AG04450 (cell line): ENCODE results near the gene TEX14. TPM values are rescaled to one million over a fixed set of nuclear protein-coding genes. Genes with fewer than 3 reads are reported as not detected.

Experiments
- CTCF ChIA-PET: fragments of 300-600, 350-600 bp; formaldehyde crosslinking; extraction: SDS; loops from one replicate; lab custom pipeline; 2022; ENCODE audit warnings: antibody characterized with exemption, inconsistent platforms; lab: Charles Lee
- POLR2A ChIA-PET: fragments of 350-600 bp; formaldehyde crosslinking; extraction: SDS; loops from one replicate; lab custom pipeline; 2021; ENCODE audit warnings: antibody characterized with exemption, inconsistent platforms; lab: Yijun Ruan, JAX
- DNase-seq: peaks from one replicate; pipeline ENCODE4 v3.0.0-alpha.2; 2011; ENCODE audit warnings: low read depth, low spot score
- H3K27ac ChIP-seq: one replicate; pipeline ENCODE4 v1.5.1; 2012; ENCODE audit warnings: low read depth, low read length, control low read depth
- H3K27me3 ChIP-seq: one replicate; pipeline ENCODE4 v1.6.0; 2012; ENCODE audit warnings: low read length; ENCODE audit not compliant: control insufficient read depth, insufficient read depth
- H3K4me3 ChIP-seq: 2 replicates; pipeline ENCODE4 v1.5.1; 2011; ENCODE audit warnings: mild to moderate bottlenecking, low read depth, low read length, control low read depth
- H3K9me3 ChIP-seq: 2 replicates; pipeline ENCODE4 v1.5.1; 2012; ENCODE audit warnings: low read length; ENCODE audit not compliant: control insufficient read depth, insufficient read depth
- CTCF ChIP-seq: IDR thresholded peaks from 2 replicates; pipeline ENCODE4 v1.5.1; 2011; ENCODE audit warnings: low read depth, low read length, control low read depth, inconsistent platforms
- polyA plus RNA-seq: library from polyadenylated mRNA; depleted of rRNA; stranded (reverse); fragments of >200 nt; gene quantifications from 2 replicates; pipeline ENCODE4 v1.2.3, GENCODE V29; 2011

The TEX14 gene
- polyA plus RNA-seq, 1 experiment, result 0.09 TPM

GRCh38 chr17:58534901-58535421 lies 156.9 kb downstream of the TEX14 start:
- no peak overlapping the region for H3K4me3 ChIP-seq
- DNase-seq, result no peak
- no peak for TF ChIP-seq CTCF
- H3K27me3 ChIP-seq, result peaks cover 29% of the 10 kb centered on the region
- H3K27ac ChIP-seq, result no peak overlapping the region
- H3K9me3 ChIP-seq, result no peaks in the 10 kb centered on the region
- ChIA-PET CTCF (interaction anchor here (0.9 to 2.3 kb wide), 4 partner anchors 15 to 43 kb away, joined by 3 to 14 read pairs (median 6); no protein-coding TSS in a partner anchor), POLR2A (no interaction called here)

GRCh38 chr17:58534331-58534730 lies 157.5 kb downstream of the TEX14 start:
- CTCF ChIA-PET, result interaction anchor here (0.9 to 2.3 kb wide), 3 partner anchors 14 to 43 kb away, joined by 3 to 14 read pairs (median 8); no protein-coding TSS in a partner anchor
- POLR2A ChIA-PET, result no interaction called here
- TF ChIP-seq CTCF, result no peak
- no peak for DNase-seq
- no peak overlapping the region for H3K27ac ChIP-seq
- no peak overlapping the region for H3K4me3 ChIP-seq
- H3K27me3 ChIP-seq, result peaks cover 25% of the 10 kb centered on the region
- no peaks in the 10 kb centered on the region for H3K9me3 ChIP-seq

GRCh38 chr17:58533616-58534188 lies 158.1 kb downstream of the TEX14 start:
- ChIA-PET POLR2A (no interaction called here), CTCF (interaction anchor here (2.3 kb wide), 2 partner anchors 15 to 44 kb away, joined by 8 to 14 read pairs; no protein-coding TSS in a partner anchor)
- DNase-seq, result no peak
- no peak overlapping the region for H3K4me3 ChIP-seq
- no peaks in the 10 kb centered on the region for H3K9me3 ChIP-seq
- TF ChIP-seq CTCF, result no peak
- H3K27ac ChIP-seq, result no peak overlapping the region
- peaks cover 22% of the 10 kb centered on the region for H3K27me3 ChIP-seq

GRCh38 chr17:58532555-58532951 lies 159.3 kb downstream of the TEX14 start:
- peak overlapping the region; percentile 57; the same call in 1 of the 2 replicates for H3K4me3 ChIP-seq
- ChIA-PET POLR2A (interaction anchor here (1.7 kb wide), 1 partner anchor 9 kb away, joined by 5 read pairs; no protein-coding TSS in a partner anchor), CTCF (interaction anchor here (2.3 kb wide), 1 partner anchor 14 kb away, joined by 14 read pairs; no protein-coding TSS in a partner anchor)
- no peaks in the 10 kb centered on the region for H3K9me3 ChIP-seq
- no peak for TF ChIP-seq CTCF
- peaks cover 24% of the 10 kb centered on the region for H3K27me3 ChIP-seq
- H3K27ac ChIP-seq, result no peak overlapping the region
- no peak for DNase-seq
